GM18909 (cell line): ENCODE data around the gene RTTN.
A peak's percentile ranks its signal among the peaks of the same experiment; 100 is the strongest.
"Not testable (repeated sequence)": the region's sequence is repeated elsewhere in the genome, so short reads cannot be mapped to it uniquely, and the experiment has no call there.

ENCODE experiments used
- ATAC-seq: cut with Tn5 transposase; IDR thresholded peaks from one replicate; pipeline ENCODE4 v1.9.1; 2021; ENCODE audit warnings: mild to moderate bottlenecking; ENCODE audit not compliant: unreplicated experiment, poor library complexity

Gene RTTN, protein sequence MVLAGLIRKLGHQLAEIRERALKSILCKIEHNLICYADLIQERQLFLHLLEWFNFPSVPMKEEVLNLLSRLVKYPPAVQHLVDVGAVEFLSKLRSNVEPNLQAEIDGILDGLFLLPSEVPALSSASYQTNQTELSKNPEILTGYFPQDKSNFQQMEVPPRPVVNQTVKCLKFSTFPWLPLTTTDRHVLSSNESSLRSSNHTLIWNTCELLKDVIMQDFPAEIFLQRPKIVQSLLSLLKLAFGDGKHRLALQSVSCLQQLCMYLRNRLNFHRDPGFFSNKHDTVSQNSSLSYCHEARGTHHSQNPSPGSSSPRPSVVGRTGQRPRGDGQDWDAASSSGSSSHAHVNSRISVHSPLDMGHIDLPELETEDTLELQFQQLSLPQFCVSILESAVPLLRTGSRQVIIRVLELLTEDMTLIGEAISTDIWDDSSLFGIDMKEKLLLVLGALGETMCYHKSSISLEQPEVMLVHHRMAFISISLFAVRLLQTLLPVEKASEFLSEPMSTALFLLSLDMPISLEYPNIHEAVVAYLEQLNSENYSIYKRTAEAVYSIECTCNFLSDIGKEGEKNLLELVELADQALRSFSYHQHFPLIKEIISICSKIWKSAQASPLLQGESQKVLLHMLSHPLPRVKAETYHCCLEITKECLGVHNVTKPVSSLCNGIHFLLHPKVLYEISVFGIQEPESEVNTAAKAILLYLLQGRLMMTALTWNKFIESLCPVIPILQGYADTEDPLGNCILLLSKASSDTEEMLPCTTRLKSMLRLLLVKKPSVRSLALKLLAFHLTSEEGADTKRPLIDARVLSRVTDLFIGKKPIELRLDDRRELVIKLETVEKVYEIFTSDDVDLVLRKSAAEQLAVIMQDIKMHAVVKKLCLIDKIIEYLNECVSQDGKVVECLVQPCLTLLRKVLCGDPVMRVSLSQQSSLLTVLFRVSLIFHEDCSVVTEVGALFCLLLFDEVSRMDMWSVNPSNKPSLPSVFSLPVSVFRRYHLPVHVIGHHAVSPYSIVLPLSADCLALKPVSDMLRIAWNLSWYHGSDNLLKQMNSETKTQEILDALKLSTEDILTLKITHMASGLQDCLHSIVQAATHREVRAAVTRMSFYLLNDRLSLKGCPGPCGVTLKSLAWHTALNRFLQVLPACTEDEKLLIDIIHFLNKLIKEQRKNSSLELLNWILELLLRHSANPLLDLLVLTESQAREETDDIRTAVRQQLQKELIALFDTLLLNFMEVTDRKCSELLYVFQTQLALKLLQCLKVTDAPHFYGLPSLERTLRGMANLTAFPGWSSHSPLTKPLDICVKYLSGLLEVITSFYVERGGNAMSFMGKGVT (N-terminal part only)

DNA sequence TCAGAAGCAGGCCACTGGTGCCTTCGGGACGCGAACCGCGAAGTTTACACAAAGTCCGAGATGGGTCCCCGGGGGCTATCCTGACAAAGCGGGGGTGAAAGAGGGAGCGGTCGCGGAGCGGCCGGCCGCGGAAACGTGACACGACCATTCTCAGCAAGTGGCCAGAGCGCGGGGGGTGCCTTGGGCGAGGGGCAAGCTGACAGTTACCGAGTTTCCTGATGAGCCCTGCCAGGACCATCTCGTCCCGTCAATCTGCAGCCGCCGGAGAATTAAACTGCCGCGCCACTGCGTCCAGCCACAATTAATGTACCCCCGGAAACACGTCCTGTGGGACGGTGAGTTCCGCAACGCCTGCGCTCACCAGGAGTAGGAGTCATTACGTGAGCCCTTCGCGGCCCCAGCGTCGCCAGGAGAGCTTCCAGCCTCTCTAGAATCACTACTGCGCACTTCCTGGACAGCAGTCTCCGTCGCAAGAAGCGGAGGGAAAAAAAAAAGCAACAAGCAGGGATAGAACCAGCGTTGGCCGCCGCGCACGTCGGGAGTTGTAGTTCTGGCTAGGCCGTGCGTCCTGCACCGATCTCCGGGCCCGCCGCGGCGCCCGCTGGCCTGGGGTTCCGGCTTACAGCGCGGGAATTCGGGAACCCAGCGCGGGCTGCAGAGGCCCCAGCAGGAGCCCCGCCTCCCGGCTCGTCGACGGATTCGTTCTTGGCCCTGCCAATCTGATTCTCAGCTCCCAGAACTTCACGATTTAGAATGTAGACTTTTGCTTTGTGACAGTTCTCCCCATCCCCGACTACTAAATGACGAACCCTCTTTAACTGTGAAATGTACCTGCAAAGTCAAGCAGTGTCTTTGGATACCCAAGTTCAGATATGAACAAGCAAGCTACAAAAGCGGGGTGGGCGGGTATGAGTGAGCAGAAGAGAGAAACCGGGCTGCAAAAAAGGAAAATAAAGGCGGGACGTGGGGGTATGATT, at the start of gene RTTN:
Gene RTTN, minus strand, starts transcription at position 267 of the 977 bp plus-strand sequence. Its CDS starts 29 bp downstream, at position 238.
- peak; percentile 98 for ATAC-seq

DNA sequence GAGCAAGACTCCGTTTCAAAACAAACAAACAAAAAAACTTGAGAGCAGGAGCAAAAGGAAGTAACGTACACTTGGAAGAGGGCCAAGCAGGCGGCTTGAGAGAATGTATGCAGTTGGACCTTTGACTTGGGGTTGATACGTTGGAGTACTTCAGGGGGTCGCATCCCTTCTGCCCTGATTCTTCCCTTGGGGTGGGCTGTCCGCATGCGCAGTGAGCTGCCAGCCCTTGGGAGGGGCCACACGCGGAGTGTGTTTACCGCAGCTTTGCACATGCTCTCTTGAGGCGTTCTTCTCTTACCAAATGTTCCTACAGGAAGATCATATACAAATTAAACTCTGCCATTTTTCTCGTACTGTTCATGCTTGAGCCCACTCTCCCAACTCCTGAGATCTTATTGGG, 45.3 kb upstream of the RTTN start:
- no peak for ATAC-seq

DNA sequence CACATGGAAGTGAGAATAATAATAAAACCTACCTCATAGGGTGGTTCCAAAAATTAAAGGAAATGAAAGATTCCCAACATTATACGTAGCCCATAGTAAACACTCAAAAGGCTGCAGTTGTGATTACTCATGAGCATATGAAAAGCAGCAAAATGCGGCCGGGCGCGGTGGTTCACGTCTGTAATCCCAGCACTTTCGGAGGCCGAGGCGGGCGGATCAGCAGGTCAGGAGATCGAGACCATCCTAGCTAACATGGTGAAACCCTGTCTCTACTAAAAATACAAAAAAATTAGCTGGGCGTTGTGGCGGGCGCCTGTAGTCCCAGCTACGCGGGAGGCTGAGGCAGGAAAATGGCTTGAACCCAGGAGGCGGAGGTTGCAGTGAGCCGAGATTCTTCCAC, 44.4 kb upstream of the RTTN start:
- ATAC-seq, result not testable (repeated sequence)

DNA sequence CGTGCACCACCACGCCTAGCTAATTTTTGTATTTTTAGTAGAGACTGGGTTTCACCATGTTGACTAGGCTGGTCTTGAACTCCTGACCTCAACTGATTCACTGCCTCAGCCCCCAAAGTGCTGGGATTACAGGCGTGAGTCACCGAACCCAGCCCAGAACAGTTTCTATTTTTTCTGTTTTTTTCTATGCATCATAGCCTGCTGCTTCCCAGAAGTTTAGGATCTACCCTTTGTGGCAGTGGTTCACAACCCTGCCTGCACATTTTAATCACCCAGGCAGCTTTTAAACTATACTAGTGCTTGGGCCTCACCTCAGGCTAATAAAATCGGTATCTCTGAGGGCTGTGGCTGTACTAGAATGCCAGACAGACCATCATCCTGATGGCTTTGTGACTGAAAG, 43.6 kb upstream of the RTTN start:
- no peak for ATAC-seq

DNA sequence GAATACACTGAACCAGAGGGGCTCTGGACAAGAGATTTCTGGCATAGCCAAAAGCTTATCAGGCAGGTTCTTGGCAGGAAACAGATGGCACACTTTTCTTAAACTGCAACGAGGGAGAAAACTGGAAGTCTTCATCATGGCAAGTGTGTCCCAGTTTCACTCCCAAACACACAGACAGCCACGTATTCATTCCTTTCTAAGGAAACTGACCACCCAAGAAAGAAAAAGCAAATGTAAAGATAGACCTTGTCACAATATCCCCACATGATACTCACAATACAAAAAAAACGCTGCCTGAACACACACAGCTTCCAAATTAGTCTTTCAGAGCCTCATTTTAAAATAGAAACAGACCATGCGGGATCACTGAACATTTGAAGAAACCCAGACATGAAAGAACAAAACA, 40.6 kb upstream of the RTTN start:
- ATAC-seq, result no peak

DNA sequence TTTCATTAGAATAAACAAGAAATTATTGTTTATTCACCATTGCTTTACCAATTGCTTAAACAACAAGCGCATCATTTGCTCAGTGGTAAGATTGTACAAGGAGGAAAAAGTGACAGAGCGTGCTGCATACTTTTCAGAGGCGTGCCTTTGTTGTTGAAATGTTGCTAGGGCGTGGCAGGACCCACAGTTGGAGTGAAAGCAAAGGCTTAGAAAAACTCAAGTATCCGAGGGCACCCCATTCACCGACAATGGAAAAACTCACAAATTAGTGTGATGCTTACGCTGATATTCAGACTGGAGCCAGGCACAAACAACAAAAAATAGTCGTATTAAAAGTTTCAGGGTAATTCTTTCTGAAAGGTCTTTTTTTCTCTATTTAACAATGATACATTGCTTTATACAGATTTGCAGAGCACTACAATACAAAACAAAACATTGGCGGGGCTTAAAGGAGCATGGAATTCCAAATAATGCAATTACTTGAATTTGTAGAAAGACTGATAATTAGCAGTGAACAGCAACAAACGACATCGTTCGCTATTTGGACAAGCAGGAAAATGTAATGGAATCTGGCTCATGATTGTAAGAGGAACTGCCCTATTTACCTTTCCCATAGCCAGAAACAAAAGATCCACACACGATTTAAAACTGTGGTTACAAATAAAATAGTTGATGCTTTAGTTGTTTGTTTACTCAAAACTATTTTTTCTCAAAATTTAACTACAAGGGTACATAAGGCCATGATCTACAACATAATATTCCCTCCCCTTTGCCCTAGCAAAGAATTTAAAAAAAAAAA, 37.8 kb upstream of the RTTN start:
- no peak for ATAC-seq

DNA sequence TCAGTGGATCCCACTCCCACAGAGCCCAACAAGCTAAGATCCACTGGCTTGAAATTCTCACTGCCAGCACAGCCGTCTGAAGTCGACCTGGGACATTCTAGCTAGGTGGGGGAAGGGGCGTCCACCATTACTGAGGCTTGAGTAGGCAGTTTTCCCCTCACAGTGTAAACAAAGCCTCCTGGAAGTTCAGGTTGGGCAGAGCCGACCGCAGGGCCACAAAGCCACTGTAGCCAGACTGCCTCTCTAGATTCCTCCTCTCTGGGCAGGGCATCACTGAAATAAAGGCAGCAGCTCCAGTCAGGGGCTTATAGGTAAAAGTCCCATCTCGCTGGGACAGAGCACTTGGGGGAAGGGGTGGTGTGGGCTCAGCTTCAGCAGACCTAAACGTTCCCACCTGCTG, 31.4 kb upstream of the RTTN start:
- ATAC-seq, result not testable (repeated sequence)

DNA sequence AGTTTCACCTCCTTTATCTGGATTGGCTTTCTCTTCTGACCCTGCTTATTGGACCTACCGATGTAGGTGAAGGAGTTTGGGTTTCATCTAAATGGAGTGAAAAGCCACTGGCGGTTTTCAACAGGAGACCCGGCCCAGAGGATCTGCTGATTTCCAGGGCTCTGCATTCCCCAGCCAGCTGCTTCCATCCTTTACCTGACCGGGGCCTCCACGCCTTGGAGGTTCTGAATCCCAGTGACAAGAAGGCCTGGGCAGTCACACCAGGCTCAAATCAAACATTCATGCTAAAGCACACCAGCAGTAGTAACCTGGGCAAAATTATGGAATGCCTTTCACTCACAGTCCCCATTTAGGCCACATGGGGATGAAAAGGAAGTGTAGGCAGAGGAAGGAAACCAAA, 30.0 kb upstream of the RTTN start:
- ATAC-seq, result no peak

DNA sequence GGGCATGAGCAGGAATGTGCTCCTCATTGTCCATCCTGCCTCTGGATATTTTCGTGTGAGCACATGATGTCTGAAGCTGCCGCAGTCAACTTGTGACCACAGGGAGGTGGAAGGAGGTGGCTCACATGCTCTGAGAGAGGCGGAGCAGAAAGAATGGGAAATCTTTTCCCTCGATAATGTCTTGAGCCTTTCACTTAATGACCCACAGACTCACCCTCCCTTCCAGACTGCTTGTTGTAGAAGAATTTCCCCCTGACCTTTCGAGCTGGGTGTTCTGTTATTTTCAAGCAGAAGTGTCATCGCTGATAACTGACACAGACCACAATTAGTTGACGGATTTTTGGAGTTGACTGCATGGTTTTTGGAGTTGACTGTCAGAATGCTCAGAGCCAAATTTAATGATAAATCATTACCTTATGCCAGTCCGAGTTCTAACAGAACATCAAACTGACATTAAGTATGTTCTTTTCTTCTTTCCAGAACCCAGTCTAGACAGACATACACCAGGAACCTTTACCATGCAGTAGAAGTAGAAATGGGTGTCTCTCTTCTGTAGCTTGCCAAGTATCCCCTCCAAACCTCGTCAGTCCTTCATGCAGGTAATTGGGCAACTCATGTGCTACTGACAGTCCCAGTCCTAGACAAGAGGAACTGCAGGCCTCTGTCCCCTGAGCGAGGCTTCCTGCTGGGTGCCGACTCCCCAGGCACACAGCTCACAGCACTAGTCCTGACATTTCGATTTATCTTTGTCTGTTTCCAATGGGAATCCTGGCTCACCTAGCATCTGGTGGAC, 29.4 kb upstream of the RTTN start:
- no peak for ATAC-seq

DNA sequence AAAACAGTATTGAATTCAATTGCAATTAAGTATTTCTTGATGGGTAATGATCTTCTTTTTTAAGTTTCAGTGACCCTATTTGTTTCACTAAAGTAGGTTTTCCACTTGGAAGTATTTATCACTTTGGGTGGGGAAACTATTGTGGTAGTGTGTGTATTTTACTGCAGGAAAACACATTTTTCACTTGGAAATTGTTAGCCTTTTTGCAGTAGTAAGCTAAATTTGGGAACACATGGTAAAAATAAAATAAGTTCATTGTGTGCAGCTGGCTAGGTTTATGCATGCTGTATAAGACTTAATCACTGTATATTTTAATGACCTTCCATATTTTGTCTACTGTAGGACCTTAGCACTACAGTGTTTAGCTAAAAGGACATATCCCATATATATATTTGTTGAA, 28.5 kb upstream of the RTTN start:
- no peak for ATAC-seq

DNA sequence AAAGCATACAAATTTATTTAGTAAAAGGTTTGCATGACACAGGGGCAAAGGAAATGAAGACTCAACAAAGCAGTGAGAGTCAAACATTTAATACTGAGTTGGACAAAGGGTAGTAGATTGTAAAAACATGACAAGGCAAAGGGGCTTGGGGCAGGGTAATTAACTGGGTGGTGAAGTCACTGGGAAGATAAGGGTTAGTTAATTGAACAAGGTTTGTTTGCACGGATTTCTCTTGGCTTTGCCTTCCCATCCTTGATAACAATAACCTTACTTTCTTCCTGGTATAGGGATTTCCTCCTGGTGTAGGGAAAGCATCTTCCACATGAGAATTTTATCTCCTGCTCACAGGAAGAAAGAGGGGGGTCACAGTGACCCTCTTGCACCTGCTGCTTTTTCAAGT, 26.8 kb upstream of the RTTN start:
- ATAC-seq, result no peak

DNA sequence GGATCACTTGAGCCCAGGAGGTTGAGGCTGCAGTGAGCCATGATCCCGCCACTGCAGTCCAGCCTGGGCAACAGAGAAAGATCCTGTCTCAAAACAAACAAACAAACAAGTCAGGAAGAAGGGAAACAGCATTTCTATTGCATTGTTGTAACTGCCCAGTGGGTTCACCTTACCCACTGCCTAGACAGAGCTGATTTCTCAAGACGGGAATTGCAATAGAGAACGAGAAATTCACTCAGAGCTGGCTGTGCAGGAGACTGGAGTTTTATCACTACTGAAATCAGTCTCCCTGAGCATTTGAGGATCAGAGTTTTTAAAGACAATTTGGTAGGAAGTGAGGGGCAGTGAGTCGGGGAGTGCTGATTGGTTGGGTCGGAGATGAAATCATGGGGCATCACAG, 24.2 kb upstream of the RTTN start:
- ATAC-seq, result no peak

DNA sequence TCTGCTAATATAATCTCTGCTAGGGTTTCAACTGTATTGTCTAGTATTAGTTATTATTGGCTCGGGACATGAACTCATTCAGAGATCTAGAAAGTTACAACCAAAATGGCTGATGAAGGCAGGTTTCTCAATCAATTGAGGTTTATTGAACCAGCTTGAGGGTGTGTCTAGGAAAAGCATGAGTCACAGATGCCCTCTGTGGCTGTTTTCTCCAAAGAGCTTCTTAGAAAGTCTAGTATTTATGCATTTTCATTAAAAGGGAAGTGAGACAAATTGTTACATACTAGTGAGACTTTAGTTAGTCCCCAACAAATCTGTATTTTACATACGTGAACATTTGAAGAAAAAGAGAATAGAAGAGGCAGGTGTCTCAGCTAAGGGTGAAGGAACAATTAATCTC, 23.0 kb upstream of the RTTN start:
- no peak for ATAC-seq

DNA sequence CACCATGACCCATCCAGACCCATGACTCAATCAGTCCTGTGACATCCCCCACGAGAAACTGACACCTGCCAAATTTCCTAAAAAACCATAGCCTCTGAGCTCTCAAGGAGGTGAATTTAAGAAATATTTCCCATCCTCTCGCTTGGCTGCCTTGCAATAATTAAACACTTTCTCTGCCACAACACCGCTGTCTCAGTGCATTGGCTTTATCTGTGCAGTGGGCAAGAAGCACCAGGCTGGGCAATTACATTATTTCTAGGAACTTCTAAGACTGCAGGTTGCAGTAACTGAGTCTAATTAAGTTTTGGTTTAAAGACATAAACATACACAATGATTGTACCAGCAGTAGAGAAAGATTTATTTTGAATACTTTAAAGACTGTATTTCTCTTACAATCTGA, 22.0 kb upstream of the RTTN start:
- ATAC-seq, result no peak

DNA sequence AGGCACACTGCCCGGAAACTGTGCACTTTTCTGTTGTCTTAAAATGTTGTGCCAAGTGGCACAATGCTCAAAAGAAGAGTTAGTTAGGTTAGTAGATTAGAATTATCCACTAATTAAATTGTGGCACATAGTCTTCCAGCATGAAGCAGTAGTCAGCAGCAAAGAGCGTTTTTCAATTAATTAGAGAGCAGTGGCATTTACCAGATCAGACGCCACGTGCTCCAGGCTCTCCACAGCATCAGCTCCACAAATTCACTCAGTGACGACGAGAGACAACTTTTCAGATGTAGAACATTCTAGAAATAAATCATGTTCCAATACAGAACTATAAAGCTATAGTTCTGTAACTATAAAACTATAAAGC, 16.4 kb upstream of the RTTN start:
- ATAC-seq, result no peak

DNA sequence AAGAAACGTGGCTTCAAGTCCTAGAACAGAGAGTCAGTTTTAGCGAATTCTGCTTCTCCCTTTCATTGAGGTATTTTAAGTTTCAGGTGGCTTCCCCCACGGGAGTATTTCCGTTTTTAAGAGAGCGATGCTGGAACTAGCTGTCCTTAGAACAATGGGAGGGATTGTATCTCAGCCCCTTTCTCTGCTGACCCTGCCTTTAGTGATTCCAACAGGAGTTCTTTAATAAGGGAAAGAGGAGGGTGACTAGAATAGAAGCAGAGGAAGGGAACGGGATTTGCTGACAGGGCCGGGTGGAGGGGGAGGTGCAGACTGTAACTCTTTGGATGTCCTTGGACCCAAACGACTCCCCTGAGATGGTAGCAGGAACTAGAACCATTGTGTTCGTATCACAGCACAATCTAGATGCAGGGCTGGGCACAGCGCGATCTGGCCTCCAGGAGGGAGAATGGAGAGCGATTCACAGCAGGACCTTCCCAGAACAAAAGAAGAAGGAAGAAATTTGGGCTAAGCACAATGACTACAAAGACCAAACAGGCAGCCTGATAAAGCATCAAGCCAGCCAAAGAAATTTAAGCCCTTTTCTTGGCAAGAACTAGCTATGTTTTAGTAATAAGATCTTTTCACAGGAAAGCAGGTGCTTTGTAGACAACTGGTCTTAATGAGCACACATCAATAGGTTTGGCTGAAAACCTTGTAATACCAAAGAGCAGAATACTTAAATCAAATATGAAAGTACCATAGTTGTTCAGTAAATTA, 15.8 kb upstream of the RTTN start:
- ATAC-seq, result no peak

DNA sequence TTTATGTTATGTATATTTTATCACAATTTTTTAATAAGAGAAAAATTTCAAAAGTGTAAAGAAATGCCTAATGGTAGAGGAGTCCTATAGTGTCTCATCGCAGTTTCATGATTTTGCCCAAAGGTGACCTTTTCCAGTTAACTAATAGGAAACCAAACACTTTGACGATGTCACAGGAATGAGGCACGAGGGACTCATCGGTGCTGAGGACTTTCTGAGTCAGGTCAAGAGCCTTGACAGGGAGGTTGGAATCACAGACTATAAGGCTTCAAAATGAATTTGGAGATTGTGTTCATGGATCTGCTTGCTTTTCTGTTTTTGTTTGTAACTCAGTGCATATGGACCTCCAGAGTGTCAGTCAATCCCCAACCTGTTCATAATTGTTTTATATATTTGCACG, 15.1 kb upstream of the RTTN start:
- ATAC-seq, result no peak
